HG03457 (cell line): ENCODE results near the gene TECR.
A peak's percentile ranks its signal among the peaks of the same experiment; 100 is the strongest.

Experiments used
- ATAC-seq: cut with Tn5 transposase; IDR thresholded peaks from one replicate; pipeline ENCODE4 v1.9.1; 2021; ENCODE audit warnings: moderate number of reproducible peaks; ENCODE audit not compliant: unreplicated experiment

The TECR gene

GRCh38 chr19:14507704-14508542, 21.5 kb upstream of the TECR start:
- no peak for ATAC-seq

- no peak for ATAC-seq
Measured at GRCh38 chr19:14510311-14511228, 18.8 kb upstream of the TECR start.

- no peak for ATAC-seq
Measured at GRCh38 chr19:14511229-14511593, 18.2 kb upstream of the TECR start.

- no peak for ATAC-seq
Measured at GRCh38 chr19:14512406-14512961, 16.9 kb upstream of the TECR start.

- ATAC-seq, result no peak
Measured at GRCh38 chr19:14514215-14514863, 15.1 kb upstream of the TECR start.

- no peak for ATAC-seq
Measured at GRCh38 chr19:14515501-14516047, 13.8 kb upstream of the TECR start.

GRCh38 chr19:14516048-14516534, 13.3 kb upstream of the TECR start:
- no peak for ATAC-seq

GRCh38 chr19:14516746-14517438, 12.5 kb upstream of the TECR start:
- no peak for ATAC-seq

- peak; percentile 2 for ATAC-seq
Measured at GRCh38 chr19:14517446-14517839, 12.0 kb upstream of the TECR start.

GRCh38 chr19:14517840-14518505, 11.4 kb upstream of the TECR start, which contains the start of gene DNAJB1:
DNAJB1 (minus strand) TSS chr19:14518397; CDS start chr19:14518349, 48 bp downstream.
- peak; percentile 46 for ATAC-seq

- ATAC-seq, result no peak
Measured at GRCh38 chr19:14519245-14519859, 10.0 kb upstream of the TECR start.

- no peak for ATAC-seq
Measured at GRCh38 chr19:14519860-14520407, 9.5 kb upstream of the TECR start.

- no peak for ATAC-seq
Measured at GRCh38 chr19:14520543-14520942, 8.9 kb upstream of the TECR start.

- no peak for ATAC-seq
Measured at GRCh38 chr19:14525729-14526128, 3.7 kb upstream of the TECR start.

- no peak for ATAC-seq
Measured at GRCh38 chr19:14526423-14526822, 3.0 kb upstream of the TECR start.

- ATAC-seq, result no peak
Measured at GRCh38 chr19:14528419-14529253, 758 bp upstream of the TECR start.

- ATAC-seq, result no peak
Measured at GRCh38 chr19:14530005-14530348, 583 bp downstream of the TECR start.

- ATAC-seq, result no peak
Measured at GRCh38 chr19:14530506-14530905, 1.1 kb downstream of the TECR start.
